Breast epithelium (tissue), 4 donors: ENCODE results near the gene ZSCAN29. TPM values are rescaled to one million over a fixed set of nuclear protein-coding genes. Genes with fewer than 3 reads are reported as not detected.
A peak's percentile ranks its signal among the peaks of the same experiment; 100 is the strongest.

Experiments
- DNase-seq, 2 donors: peaks; one replicate each; pipeline ENCODE4 v3.0.0-alpha.2; 2019; ENCODE audit warnings: low spot score in 2 of 2
- H3K27ac ChIP-seq, 2 donors: fragments of 200-600 bp; sonication (generic) in 1 of 2; one replicate each; pipeline ENCODE4 v1.5.1; 2016 to 2019; ENCODE audit warnings: mild to moderate bottlenecking in 1 of 2
- H3K27me3 ChIP-seq, 2 donors: fragments of 200-600 bp; sonication (generic) in 1 of 2; one replicate each; pipeline versions ENCODE4 v1.5.1 to v1.6.0; 2017 to 2019; ENCODE audit warnings: control low read depth in 1 of 2, mild to moderate bottlenecking in 1 of 2
- H3K36me3 ChIP-seq: fragments of 200-600 bp; one replicate; pipeline ENCODE4 v1.5.1; 2019
- H3K4me1 ChIP-seq, 2 donors: fragments of 200-600 bp; sonication (generic); one replicate each; pipeline ENCODE4 v1.5.1; 2016 to 2019; ENCODE audit warnings: control low read depth in 1 of 2
- H3K4me3 ChIP-seq, 3 donors: fragments of 200-600 bp; sonication (generic); 1 replicate in 2 of 3; 2 replicates in 1 of 3; pipeline ENCODE4 v1.5.1; 2016 to 2019; ENCODE audit warnings: mild to moderate bottlenecking in 3 of 3, moderate library complexity in 2 of 3
- H3K9me3 ChIP-seq, 2 donors: fragments of 200-600 bp; sonication (generic) in 1 of 2; one replicate each; pipeline ENCODE4 v1.5.1; 2016 to 2019; ENCODE audit warnings: control low read depth in 1 of 2
- CTCF ChIP-seq, 3 donors: fragments of 450-650 bp; IDR thresholded peaks; one replicate each; pipeline ENCODE4 v1.5.1; 2016 to 2017; ENCODE audit warnings: antibody characterized with exemption in 3 of 3, mild to moderate bottlenecking in 3 of 3, moderate library complexity in 3 of 3
- POLR2A ChIP-seq: fragments of 450-650 bp; IDR thresholded peaks from one replicate; pipeline ENCODE4 v1.6.1; 2016; ENCODE audit warnings: antibody characterized with exemption, mild to moderate bottlenecking, moderate library complexity
- POLR2AphosphoS5 ChIP-seq, 3 donors: sonication (generic); formaldehyde crosslinking; IDR thresholded peaks; one replicate each; pipeline ENCODE4 v1.6.1; 2017; ENCODE audit warnings: antibody characterized with exemption in 3 of 3
- intact Hi-C: fragments of 100-400 bp; cut with DNase I; formaldehyde crosslinking; loops from one replicate; pipeline ENCODE4 v1.15.1; 2023; ENCODE audit warnings: low total_unique reads
- total RNA-seq, 3 donors: library from RNA; depleted of rRNA; stranded (reverse); fragments of >200 nt; gene quantifications; one replicate each; pipeline ENCODE4 v1.1.0, GENCODE V29; 2016

The ZSCAN29 gene
- total RNA-seq, 3 donors from 2014 or later, result 19.5 to 24.9 (median 24.7) TPM

- TF ChIP-seq CTCF (IDR thresholded peaks at IDR 0.05), result no peak
- no peak for TF ChIP-seq POLR2A
- TF ChIP-seq POLR2AphosphoS5 (IDR thresholded peaks at IDR 0.05), result no peak
- no peaks in the 10 kb centered on the region for H3K27me3 ChIP-seq
- no peaks in the 10 kb centered on the region for H3K4me1 ChIP-seq
- no peaks in the 10 kb centered on the region for H3K36me3 ChIP-seq
- H3K4me3 ChIP-seq, result no peak overlapping the region
- no peak overlapping the region for H3K27ac ChIP-seq
- no peaks in the 10 kb centered on the region for H3K9me3 ChIP-seq
- no peak for DNase-seq
- intact Hi-C loops, result no loop called here
Measured at GRCh38 chr15:43378601-43379000, 7.8 kb upstream of the ZSCAN29 start.

- Histone ChIP-seq H3K4me3 (no peak overlapping the region), H3K27ac (no peak overlapping the region), H3K4me1 (peaks cover 0 to 7% of the 10 kb centered on the region in 2 donors), H3K27me3 (no peaks in the 10 kb centered on the region), H3K36me3 (no peaks in the 10 kb centered on the region), H3K9me3 (no peaks in the 10 kb centered on the region)
- TF ChIP-seq CTCF (IDR thresholded peaks at IDR 0.05) (peak in 1 of 3 donors; percentile 31), POLR2AphosphoS5 (IDR thresholded peaks at IDR 0.05) (no peak)
- intact Hi-C loops, result no loop called here
- DNase-seq, result no peak
Measured at GRCh38 chr15:43376017-43376705, 5.3 kb upstream of the ZSCAN29 start.

- intact Hi-C loops, result no loop called here
- Histone ChIP-seq H3K4me1 (peaks cover 0 to 12% of the 10 kb centered on the region in 2 donors), H3K27me3 (no peaks in the 10 kb centered on the region), H3K9me3 (peaks cover 0 to 5% of the 10 kb centered on the region in 2 donors), H3K36me3 (no peaks in the 10 kb centered on the region), H3K27ac (peak overlapping the region; percentile 82 to 90), H3K4me3 (peak overlapping the region; percentile 67 to 98 (median 89))
- no peak for DNase-seq
- TF ChIP-seq CTCF (IDR thresholded peaks at IDR 0.05) (no peak), POLR2A (no peak), POLR2AphosphoS5 (IDR thresholded peaks at IDR 0.05) (no peak)
Measured at GRCh38 chr15:43370310-43370974, 401 bp downstream of the ZSCAN29 start.

GRCh38 chr15:43361313-43361903 is 9.4 kb downstream of the ZSCAN29 start:
- Histone ChIP-seq H3K36me3 (peaks cover 32% of the 10 kb centered on the region), H3K4me1 (no peaks in the 10 kb centered on the region), H3K27me3 (no peaks in the 10 kb centered on the region), H3K27ac (no peak overlapping the region), H3K4me3 (peak overlapping the region in 1 of 3 donors; percentile 3), H3K9me3 (peaks cover 43 to 64% of the 10 kb centered on the region in 2 donors)
- intact Hi-C loops, result no loop called here
- TF ChIP-seq POLR2A, result no peak
- no peak for TF ChIP-seq POLR2AphosphoS5 (IDR thresholded peaks at IDR 0.05)
- no peak for TF ChIP-seq CTCF (IDR thresholded peaks at IDR 0.05)
- no peak for DNase-seq

- Histone ChIP-seq H3K36me3 (peaks cover 32% of the 10 kb centered on the region), H3K4me1 (no peaks in the 10 kb centered on the region), H3K27me3 (no peaks in the 10 kb centered on the region), H3K9me3 (peaks cover 38 to 64% of the 10 kb centered on the region in 2 donors), H3K4me3 (peak overlapping the region in 1 of 3 donors; percentile 3), H3K27ac (no peak overlapping the region)
- TF ChIP-seq CTCF (IDR thresholded peaks at IDR 0.05) (no peak), POLR2AphosphoS5 (IDR thresholded peaks at IDR 0.05) (no peak), POLR2A (no peak)
- DNase-seq, result no peak
- intact Hi-C loops, result no loop called here
Measured at GRCh38 chr15:43360821-43361220, 10.0 kb downstream of the ZSCAN29 start.
